Measurements from ENCODE around the gene SLAMF8.

The SLAMF8 gene

GRCh38 chr1:159835862-159836525 is 9.3 kb downstream of the SLAMF8 start:
- no peak overlapping the region for H3K9ac ChIP-seq (ENCODE audit: low read depth, low read length)
- peaks cover 2% of the 10 kb centered on the region for H3K27me3 ChIP-seq (ENCODE audit: control insufficient read depth, insufficient read depth, low read length)
- no peak overlapping the region for H3K4me3 ChIP-seq (ENCODE audit: low read depth, low read length)
- H3K4me1 ChIP-seq (ENCODE audit: control insufficient read depth, insufficient read depth, low read length): no peaks in the 10 kb centered on the region
- H3K9me3 ChIP-seq (ENCODE audit: control insufficient read depth, insufficient read depth, low read length): no peaks in the 10 kb centered on the region
- no peaks in the 10 kb centered on the region for H3K36me3 ChIP-seq (ENCODE audit: control insufficient read depth, insufficient read depth, low read length)

DNA sequence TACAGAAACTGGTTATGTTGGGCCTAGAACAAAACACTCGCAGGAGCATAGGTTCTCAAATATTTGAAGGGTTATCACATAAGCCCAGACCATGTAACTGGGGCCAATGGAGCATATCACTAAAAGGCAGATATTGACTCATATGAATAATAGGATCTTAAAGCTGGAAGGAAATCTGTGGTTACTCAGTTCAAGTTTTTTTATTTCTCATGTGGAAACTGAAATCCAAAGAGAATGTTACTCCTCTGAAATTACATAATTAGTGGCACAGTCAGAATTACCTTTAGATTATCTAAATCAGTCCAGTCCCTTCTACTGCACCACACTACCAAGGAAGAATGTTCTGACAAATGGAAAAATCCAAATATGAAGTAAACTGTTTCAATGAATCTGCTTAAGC is 12.0 kb downstream of the SLAMF8 start:
- H3K4me1 ChIP-seq (ENCODE audit: control insufficient read depth, insufficient read depth, low read length): no peaks in the 10 kb centered on the region
- no peaks in the 10 kb centered on the region for H3K36me3 ChIP-seq (ENCODE audit: control insufficient read depth, insufficient read depth, low read length)
- no peak overlapping the region for H3K9ac ChIP-seq (ENCODE audit: low read depth, low read length)
- no peak overlapping the region for H3K4me3 ChIP-seq (ENCODE audit: low read depth, low read length)
- H3K27me3 ChIP-seq (ENCODE audit: control insufficient read depth, insufficient read depth, low read length): no peaks in the 10 kb centered on the region
- no peaks in the 10 kb centered on the region for H3K9me3 ChIP-seq (ENCODE audit: control insufficient read depth, insufficient read depth, low read length)

GRCh38 chr1:159839116-159839849 is 12.6 kb downstream of the SLAMF8 start:
- H3K4me1 ChIP-seq (ENCODE audit: control insufficient read depth, insufficient read depth, low read length): no peaks in the 10 kb centered on the region
- H3K9ac ChIP-seq (ENCODE audit: low read depth, low read length): no peak overlapping the region
- peaks cover 2% of the 10 kb centered on the region for H3K27me3 ChIP-seq (ENCODE audit: control insufficient read depth, insufficient read depth, low read length)

GRCh38 chr1:159841749-159842148 is 15.1 kb downstream of the SLAMF8 start:
- Histone ChIP-seq H3K36me3 (ENCODE audit: control insufficient read depth, insufficient read depth, low read length) (no peaks in the 10 kb centered on the region), H3K9me3 (ENCODE audit: control insufficient read depth, insufficient read depth, low read length) (no peaks in the 10 kb centered on the region), H3K27me3 (ENCODE audit: control insufficient read depth, insufficient read depth, low read length) (peaks cover 3% of the 10 kb centered on the region), H3K4me3 (ENCODE audit: low read depth, low read length) (no peak overlapping the region), H3K4me1 (ENCODE audit: control insufficient read depth, insufficient read depth, low read length) (no peaks in the 10 kb centered on the region), H3K9ac (ENCODE audit: low read depth, low read length) (no peak overlapping the region)

More at GRCh38 chr1:159839116-159839849, 12.6 kb downstream of the SLAMF8 start:
- Histone ChIP-seq H3K4me3 (ENCODE audit: low read depth, low read length) (no peak overlapping the region), H3K9me3 (ENCODE audit: control insufficient read depth, insufficient read depth, low read length) (no peaks in the 10 kb centered on the region), H3K36me3 (ENCODE audit: control insufficient read depth, insufficient read depth, low read length) (no peaks in the 10 kb centered on the region)

DNA sequence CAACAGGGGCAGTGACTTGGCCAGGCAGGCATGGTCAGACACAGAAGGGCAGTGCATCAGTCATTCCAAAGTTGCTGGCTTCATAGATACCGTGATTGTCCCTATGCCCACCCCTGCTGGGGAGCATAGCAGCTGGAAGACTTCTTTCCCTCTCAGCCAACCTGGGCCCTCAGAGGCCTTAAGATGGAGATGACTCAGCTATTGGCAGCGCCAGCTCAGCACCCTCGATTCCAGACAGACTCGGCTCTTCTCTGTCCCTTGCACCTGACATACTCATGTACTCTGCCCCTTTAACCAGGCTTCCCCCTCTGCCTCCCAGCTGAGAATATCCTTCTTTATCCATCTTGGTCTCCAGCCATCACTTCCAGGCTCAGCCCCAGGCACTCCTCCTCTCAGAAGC is 16.8 kb downstream of the SLAMF8 start:
- Histone ChIP-seq H3K27me3 (ENCODE audit: control insufficient read depth, insufficient read depth, low read length) (peaks cover 3% of the 10 kb centered on the region), H3K9me3 (ENCODE audit: control insufficient read depth, insufficient read depth, low read length) (no peaks in the 10 kb centered on the region), H3K4me1 (ENCODE audit: control insufficient read depth, insufficient read depth, low read length) (no peaks in the 10 kb centered on the region), H3K36me3 (ENCODE audit: control insufficient read depth, insufficient read depth, low read length) (no peaks in the 10 kb centered on the region), H3K4me3 (ENCODE audit: low read depth, low read length) (no peak overlapping the region), H3K9ac (ENCODE audit: low read depth, low read length) (no peak overlapping the region)

DNA sequence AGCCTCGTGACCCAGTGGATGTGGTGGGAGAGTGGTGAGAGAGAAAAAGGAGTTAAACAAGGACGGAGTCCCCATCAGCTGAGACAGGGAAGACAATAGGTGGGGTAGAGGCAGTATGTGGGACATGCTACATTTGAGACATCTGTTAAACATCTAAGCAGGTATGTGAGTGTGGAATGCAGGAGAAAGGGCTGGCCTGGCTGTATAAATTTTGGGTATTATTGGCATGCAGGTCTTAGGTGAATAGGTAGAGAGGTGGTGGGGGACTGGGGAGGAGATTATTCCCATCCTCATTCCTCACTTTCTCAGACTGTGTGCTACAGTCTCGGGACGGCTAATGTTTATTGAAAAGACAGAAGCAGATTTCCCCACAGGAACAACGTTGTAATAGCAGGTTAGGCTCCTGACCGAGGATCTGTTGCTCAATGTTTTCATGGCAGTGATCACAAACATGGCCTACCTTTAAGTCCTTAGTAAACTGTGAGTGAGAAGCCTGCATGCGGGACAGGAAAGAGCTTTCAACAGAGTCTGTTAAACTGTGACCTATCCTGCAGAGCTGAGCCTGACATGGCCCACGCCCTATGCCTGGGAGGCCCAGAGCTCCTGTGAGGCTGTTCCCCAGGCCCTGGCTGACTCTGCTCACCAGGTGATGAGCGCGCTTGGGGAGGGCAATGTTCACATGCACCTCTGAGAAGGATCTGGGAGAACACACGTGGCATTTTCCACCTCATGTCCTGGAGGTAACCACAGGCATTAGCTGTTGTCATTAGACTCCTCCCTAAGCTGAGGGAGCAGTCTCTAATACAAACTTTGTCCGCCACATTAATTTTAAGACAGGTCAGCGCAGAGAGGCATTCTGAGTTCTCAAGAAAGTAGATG is 19.3 kb downstream of the SLAMF8 start:
- H3K36me3 ChIP-seq (ENCODE audit: control insufficient read depth, insufficient read depth, low read length): no peaks in the 10 kb centered on the region
- peaks cover 3% of the 10 kb centered on the region for H3K27me3 ChIP-seq (ENCODE audit: control insufficient read depth, insufficient read depth, low read length)
- H3K9me3 ChIP-seq (ENCODE audit: control insufficient read depth, insufficient read depth, low read length): no peaks in the 10 kb centered on the region
- no peak overlapping the region for H3K9ac ChIP-seq (ENCODE audit: low read depth, low read length)
- H3K4me1 ChIP-seq (ENCODE audit: control insufficient read depth, insufficient read depth, low read length): no peaks in the 10 kb centered on the region
- no peak overlapping the region for H3K4me3 ChIP-seq (ENCODE audit: low read depth, low read length)

GRCh38 chr1:159847231-159847630 is 20.6 kb downstream of the SLAMF8 start:
- Histone ChIP-seq H3K4me3 (ENCODE audit: low read depth, low read length) (no peak overlapping the region), H3K27me3 (ENCODE audit: control insufficient read depth, insufficient read depth, low read length) (peaks cover 3% of the 10 kb centered on the region), H3K36me3 (ENCODE audit: control insufficient read depth, insufficient read depth, low read length) (no peaks in the 10 kb centered on the region), H3K9me3 (ENCODE audit: control insufficient read depth, insufficient read depth, low read length) (no peaks in the 10 kb centered on the region), H3K9ac (ENCODE audit: low read depth, low read length) (no peak overlapping the region), H3K4me1 (ENCODE audit: control insufficient read depth, insufficient read depth, low read length) (no peaks in the 10 kb centered on the region)

GRCh38 chr1:159848326-159848725 is 21.7 kb downstream of the SLAMF8 start:
- H3K36me3 ChIP-seq (ENCODE audit: control insufficient read depth, insufficient read depth, low read length): no peaks in the 10 kb centered on the region
- H3K4me1 ChIP-seq (ENCODE audit: control insufficient read depth, insufficient read depth, low read length): no peaks in the 10 kb centered on the region
- H3K4me3 ChIP-seq (ENCODE audit: low read depth, low read length): no peak overlapping the region
- H3K9ac ChIP-seq (ENCODE audit: low read depth, low read length): no peak overlapping the region
- peaks cover 5% of the 10 kb centered on the region for H3K27me3 ChIP-seq (ENCODE audit: control insufficient read depth, insufficient read depth, low read length)
- no peaks in the 10 kb centered on the region for H3K9me3 ChIP-seq (ENCODE audit: control insufficient read depth, insufficient read depth, low read length)

DNA sequence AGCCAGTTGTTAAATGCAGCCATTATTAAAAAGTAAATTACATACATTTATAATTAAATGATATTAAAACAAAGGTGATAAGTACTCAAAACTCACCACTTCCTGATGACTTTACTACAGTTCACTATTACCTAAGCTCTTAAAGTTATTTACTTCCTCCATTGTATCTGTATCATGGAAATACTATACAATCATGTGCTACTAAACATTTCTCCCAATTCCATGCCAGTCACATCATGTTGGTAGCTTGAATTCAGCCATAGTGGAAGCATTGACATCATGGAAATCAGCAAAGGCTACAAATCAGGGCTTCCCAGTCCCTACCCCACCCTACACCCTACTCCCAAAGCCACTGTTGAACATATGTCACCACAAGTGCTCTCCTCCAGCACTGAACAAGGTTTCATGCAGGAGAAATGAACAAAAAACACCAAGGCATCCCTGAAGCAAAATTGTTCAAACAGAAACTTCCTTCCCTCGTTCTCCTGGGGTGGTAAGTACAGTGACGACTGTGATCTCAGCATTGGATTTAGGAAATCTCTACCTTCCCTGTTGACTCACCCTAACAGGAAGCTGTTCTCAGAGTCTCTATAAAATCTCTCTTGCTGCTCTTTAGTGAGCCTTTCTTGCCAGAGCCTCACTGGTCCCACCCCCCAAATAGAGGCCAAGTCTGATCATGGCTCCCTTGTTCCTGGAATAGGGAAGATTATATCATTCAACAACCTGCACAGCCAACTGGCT is 23.1 kb downstream of the SLAMF8 start:
- Histone ChIP-seq H3K9me3 (ENCODE audit: control insufficient read depth, insufficient read depth, low read length) (no peaks in the 10 kb centered on the region), H3K36me3 (ENCODE audit: control insufficient read depth, insufficient read depth, low read length) (no peaks in the 10 kb centered on the region), H3K4me1 (ENCODE audit: control insufficient read depth, insufficient read depth, low read length) (peaks cover 3% of the 10 kb centered on the region), H3K27me3 (ENCODE audit: control insufficient read depth, insufficient read depth, low read length) (peaks cover 7% of the 10 kb centered on the region), H3K4me3 (ENCODE audit: low read depth, low read length) (no peak overlapping the region), H3K9ac (ENCODE audit: low read depth, low read length) (no peak overlapping the region)

GRCh38 chr1:159851407-159851806 is 24.7 kb downstream of the SLAMF8 start:
- H3K4me1 ChIP-seq (ENCODE audit: control insufficient read depth, insufficient read depth, low read length): peaks cover 3% of the 10 kb centered on the region
- H3K27me3 ChIP-seq (ENCODE audit: control insufficient read depth, insufficient read depth, low read length): peaks cover 22% of the 10 kb centered on the region
- H3K9me3 ChIP-seq (ENCODE audit: control insufficient read depth, insufficient read depth, low read length): no peaks in the 10 kb centered on the region
- no peak overlapping the region for H3K9ac ChIP-seq (ENCODE audit: low read depth, low read length)
- H3K4me3 ChIP-seq (ENCODE audit: low read depth, low read length): no peak overlapping the region
- no peaks in the 10 kb centered on the region for H3K36me3 ChIP-seq (ENCODE audit: control insufficient read depth, insufficient read depth, low read length)

DNA sequence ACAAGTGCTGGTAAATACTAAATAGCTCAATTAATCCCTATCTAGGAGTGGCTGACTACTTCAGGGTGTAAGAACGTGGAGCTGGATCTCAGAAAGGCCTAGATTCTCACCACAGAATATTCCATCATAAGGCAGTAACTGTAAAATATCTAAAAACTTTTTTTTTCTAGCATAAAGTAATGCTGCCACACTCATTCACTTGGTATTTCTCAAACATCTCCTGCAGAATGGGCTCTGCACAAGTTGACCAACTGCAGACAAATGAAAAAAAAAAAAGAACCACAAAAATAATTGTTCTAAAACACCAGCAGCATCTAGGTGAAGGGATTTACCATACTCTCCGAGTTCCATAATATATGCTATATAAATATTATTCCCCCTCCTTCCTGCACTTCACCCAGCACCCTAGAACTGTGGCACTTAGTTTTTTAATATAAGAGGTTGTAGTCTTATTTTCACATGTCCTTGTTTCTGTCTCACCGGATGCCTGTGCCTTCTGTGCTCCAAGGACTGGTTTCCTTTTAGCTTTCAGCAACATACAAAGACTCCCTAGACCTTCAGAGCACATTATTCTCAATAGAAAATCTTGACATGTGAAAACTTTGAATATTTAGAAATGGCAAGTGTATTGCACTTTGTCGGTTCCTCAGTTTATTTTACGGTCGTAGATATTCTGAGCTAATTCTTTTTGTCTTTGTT is 26.9 kb downstream of the SLAMF8 start:
- H3K36me3 ChIP-seq (ENCODE audit: control insufficient read depth, insufficient read depth, low read length): no peaks in the 10 kb centered on the region
- H3K9me3 ChIP-seq (ENCODE audit: control insufficient read depth, insufficient read depth, low read length): no peaks in the 10 kb centered on the region
- H3K27me3 ChIP-seq (ENCODE audit: control insufficient read depth, insufficient read depth, low read length): peaks cover 33% of the 10 kb centered on the region
- peak overlapping the region; percentile 68 for H3K4me3 ChIP-seq (ENCODE audit: low read depth, low read length)
- peaks cover 3% of the 10 kb centered on the region for H3K4me1 ChIP-seq (ENCODE audit: control insufficient read depth, insufficient read depth, low read length)
- no peak overlapping the region for H3K9ac ChIP-seq (ENCODE audit: low read depth, low read length)
